ENCODE data around the gene TMEM52. TPM values are rescaled to one million over a fixed set of nuclear protein-coding genes. Genes with fewer than 3 reads are reported as not detected.
A peak's percentile ranks its signal among the peaks of the same experiment; 100 is the strongest.

Gene TMEM52
- total and polyA plus RNA-seq, 2 of the 13 experiments (the other 11 are each of a cell fraction or from before 2014, with no cell fraction given): 13.2 to 18.7 TPM

DNA sequence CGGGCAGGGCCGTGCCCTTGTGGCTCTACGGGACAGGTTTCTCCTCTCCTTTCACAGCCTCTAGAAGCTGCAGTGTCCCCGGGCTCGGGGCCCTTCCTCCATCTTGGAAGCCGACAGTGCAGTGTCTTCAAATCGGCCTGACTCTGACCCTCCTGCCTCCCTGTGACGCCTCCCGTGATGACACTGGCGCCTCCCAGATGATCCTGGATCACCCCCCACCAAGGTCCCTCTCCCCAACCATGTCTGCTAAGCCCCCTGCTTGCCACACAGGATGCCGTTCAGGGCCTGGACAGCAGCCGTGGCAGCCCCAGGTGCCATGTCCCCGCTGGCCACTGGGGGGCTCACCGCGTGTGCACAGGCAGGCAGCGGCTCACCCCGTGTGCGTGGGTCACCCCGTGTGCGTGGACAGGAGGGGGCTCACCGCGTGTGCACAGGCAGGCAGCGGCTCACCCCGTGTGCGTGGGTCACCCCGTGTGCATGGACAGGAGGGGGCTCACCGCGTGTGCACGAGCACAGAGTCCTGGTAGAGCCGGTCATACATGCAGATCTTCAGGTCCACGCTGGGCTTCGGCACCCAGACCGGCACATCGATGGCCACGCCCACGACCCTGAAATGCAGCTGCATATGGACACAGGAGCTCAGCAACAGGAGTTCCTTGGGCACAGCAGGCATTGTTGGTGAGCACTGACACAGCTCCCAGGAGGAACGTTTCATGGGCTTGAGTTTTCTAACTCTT, 24.9 kb upstream of the TMEM52 start (continued):
- no peak for TF ChIP-seq ZNF816 (CRISPR knock-in tag; IDR thresholded peaks at IDR 0.05; ENCODE audit: borderline replicate concordance)
- TF ChIP-seq ZKSCAN1 (IDR thresholded peaks at IDR 0.05; ENCODE audit: low read length): 0 out of 2 replicates have a peak, but pooled peaks have one; percentile 18
- no peak; the same call in 1 of the 2 replicates for TF ChIP-seq NFYC (CRISPR knock-in tag; IDR thresholded peaks at IDR 0.05)
- peak; percentile 49; the same call in 1 of the 2 replicates for TF ChIP-seq FOXO1 (CRISPR knock-in tag; IDR thresholded peaks at IDR 0.05)
- TF ChIP-seq, protein P1, sequence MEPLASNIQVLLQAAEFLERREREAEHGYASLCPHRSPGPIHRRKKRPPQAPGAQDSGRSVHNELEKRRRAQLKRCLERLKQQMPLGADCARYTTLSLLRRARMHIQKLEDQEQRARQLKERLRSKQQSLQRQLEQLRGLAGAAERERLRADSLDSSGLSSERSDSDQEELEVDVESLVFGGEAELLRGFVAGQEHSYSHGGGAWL (CRISPR knock-in tag; IDR thresholded peaks at IDR 0.05): 0 out of 2 replicates have a peak, but pooled peaks have one; percentile 32
- TF ChIP-seq, protein P2, sequence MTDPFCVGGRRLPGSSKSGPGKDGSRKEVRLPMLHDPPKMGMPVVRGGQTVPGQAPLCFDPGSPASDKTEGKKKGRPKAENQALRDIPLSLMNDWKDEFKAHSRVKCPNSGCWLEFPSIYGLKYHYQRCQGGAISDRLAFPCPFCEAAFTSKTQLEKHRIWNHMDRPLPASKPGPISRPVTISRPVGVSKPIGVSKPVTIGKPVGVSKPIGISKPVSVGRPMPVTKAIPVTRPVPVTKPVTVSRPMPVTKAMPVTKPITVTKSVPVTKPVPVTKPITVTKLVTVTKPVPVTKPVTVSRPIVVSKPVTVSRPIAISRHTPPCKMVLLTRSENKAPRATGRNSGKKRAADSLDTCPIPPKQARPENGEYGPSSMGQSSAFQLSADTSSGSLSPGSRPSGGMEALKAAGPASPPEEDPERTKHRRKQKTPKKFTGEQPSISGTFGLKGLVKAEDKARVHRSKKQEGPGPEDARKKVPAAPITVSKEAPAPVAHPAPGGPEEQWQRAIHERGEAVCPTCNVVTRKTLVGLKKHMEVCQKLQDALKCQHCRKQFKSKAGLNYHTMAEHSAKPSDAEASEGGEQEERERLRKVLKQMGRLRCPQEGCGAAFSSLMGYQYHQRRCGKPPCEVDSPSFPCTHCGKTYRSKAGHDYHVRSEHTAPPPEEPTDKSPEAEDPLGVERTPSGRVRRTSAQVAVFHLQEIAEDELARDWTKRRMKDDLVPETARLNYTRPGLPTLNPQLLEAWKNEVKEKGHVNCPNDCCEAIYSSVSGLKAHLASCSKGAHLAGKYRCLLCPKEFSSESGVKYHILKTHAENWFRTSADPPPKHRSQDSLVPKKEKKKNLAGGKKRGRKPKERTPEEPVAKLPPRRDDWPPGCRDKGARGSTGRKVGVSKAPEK (CRISPR knock-in tag; IDR thresholded peaks at IDR 0.05; ENCODE audit: borderline replicate concordance): 0 out of 2 replicates have a peak, but pooled peaks have one; percentile 61
- TF ChIP-seq, protein P3, sequence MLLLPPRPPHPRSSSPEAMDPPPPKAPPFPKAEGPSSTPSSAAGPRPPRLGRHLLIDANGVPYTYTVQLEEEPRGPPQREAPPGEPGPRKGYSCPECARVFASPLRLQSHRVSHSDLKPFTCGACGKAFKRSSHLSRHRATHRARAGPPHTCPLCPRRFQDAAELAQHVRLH (CRISPR knock-in tag; IDR thresholded peaks at IDR 0.05; ENCODE audit: borderline replicate concordance, low read depth): peak; percentile 51; the same call in 1 of the 2 replicates
- peak; percentile 57 for TF ChIP-seq SPEN (CRISPR knock-in tag; IDR thresholded peaks at IDR 0.05; ENCODE audit: low read depth)
- TF ChIP-seq RAD21 (CRISPR knock-in tag; IDR thresholded peaks at IDR 0.05): peak; percentile 70
- TF ChIP-seq JUND (CRISPR knock-in tag; IDR thresholded peaks at IDR 0.05): peak; percentile 81; the same call in 1 of the 2 replicates
- peak; percentile 82 for TF ChIP-seq DMAP1 (CRISPR knock-in tag; IDR thresholded peaks at IDR 0.05)
- 0 out of 2 replicates have a peak, but pooled peaks have one; percentile 17 for TF ChIP-seq ELF1 (CRISPR knock-in tag; IDR thresholded peaks at IDR 0.05)
- no peak for TF ChIP-seq POLR2AphosphoS2 (IDR thresholded peaks at IDR 0.05; ENCODE audit: low read depth, low read length)
- peak; percentile 61 for TF ChIP-seq KMT2B (CRISPR knock-in tag; IDR thresholded peaks at IDR 0.05)
- TF ChIP-seq ATF7 (IDR thresholded peaks at IDR 0.05): no peak
- 0 out of 2 replicates have a peak, but pooled peaks have one; percentile 9 for TF ChIP-seq ATF7 (CRISPR knock-in tag; IDR thresholded peaks at IDR 0.05)
- TF ChIP-seq BCL6 (CRISPR knock-in tag; IDR thresholded peaks at IDR 0.05): peak; percentile 36; the same call in 1 of the 2 replicates
- no peak for TF ChIP-seq ATF1 (CRISPR knock-in tag; IDR thresholded peaks at IDR 0.05)
- TF ChIP-seq RFX5 (IDR thresholded peaks at IDR 0.05; ENCODE audit: low read depth, low read length): no peak
- TF ChIP-seq, protein P4, sequence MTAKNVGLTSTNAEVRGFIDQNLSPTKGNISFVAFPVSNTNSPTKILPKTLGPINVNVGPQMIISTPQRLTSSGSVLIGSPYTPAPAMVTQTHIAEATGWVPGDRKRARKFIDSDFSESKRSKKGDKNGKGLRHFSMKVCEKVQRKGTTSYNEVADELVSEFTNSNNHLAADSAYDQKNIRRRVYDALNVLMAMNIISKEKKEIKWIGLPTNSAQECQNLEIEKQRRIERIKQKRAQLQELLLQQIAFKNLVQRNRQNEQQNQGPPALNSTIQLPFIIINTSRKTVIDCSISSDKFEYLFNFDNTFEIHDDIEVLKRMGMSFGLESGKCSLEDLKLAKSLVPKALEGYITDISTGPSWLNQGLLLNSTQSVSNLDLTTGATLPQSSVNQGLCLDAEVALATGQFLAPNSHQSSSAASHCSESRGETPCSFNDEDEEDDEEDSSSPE (CRISPR knock-in tag; IDR thresholded peaks at IDR 0.05): peak; percentile 30; the same call in 1 of the 2 replicates
- peak; percentile 49 for TF ChIP-seq RARA (CRISPR knock-in tag; IDR thresholded peaks at IDR 0.05)
- TF ChIP-seq ZNF10 (CRISPR knock-in tag; IDR thresholded peaks at IDR 0.05; ENCODE audit: borderline replicate concordance, low read depth): no peak
- TF ChIP-seq, protein P5, sequence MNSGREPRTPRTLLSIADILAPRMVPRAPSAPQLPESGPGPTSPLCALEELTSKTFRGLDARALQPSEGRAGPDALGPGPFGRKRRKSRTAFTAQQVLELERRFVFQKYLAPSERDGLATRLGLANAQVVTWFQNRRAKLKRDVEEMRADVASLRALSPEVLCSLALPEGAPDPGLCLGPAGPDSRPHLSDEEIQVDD (CRISPR knock-in tag; IDR thresholded peaks at IDR 0.05; ENCODE audit: borderline replicate concordance): 0 out of 2 replicates have a peak, but pooled peaks have one; percentile 57
- peak; percentile 49 for TF ChIP-seq KAT8 (CRISPR knock-in tag; IDR thresholded peaks at IDR 0.05)
- TF ChIP-seq SIX4 (CRISPR knock-in tag; IDR thresholded peaks at IDR 0.05): peak; percentile 44; the same call in 1 of the 2 replicates
- TF ChIP-seq ZNF567 (CRISPR knock-in tag; IDR thresholded peaks at IDR 0.05; ENCODE audit: borderline replicate concordance): no peak
- 0 out of 2 replicates have a peak, but pooled peaks have one; percentile 59 for TF ChIP-seq RBFOX2 (IDR thresholded peaks at IDR 0.05; ENCODE audit: low read depth, low read length)
- no peak for TF ChIP-seq ZNF3 (CRISPR knock-in tag; IDR thresholded peaks at IDR 0.05)
